NB4 (cell line): ENCODE results near the gene SPRR1B.
"Not testable (repeated sequence)": the region's sequence is repeated elsewhere in the genome, so short reads cannot be mapped to it uniquely, and the experiment has no call there.

Source experiments
- MYC ChIP-seq: IDR thresholded peaks from 2 replicates; pipeline ENCODE4 v1.6.1; 2011; ENCODE audit warnings: low read depth, low read length
- POLR2A ChIP-seq: IDR thresholded peaks from 2 replicates; pipeline ENCODE4 v1.6.1; 2011; ENCODE audit warnings: mild to moderate bottlenecking; ENCODE audit not compliant: insufficient read length; ENCODE audit errors: extremely low read depth
- TF ChIP-seq, protein P1 (sequence below): IDR thresholded peaks from one replicate; pipeline ENCODE4 v1.5.1; 2012; ENCODE audit warnings: low read depth, low read length
- TF ChIP-seq, protein P2 (sequence below): IDR thresholded peaks from 2 replicates; pipeline ENCODE4 v1.6.1; 2011; ENCODE audit warnings: low read depth, low read length

GRCh38 chr1:153056111-153056510, 25.1 kb downstream of the SPRR1B start:
- TF ChIP-seq, protein P1, sequence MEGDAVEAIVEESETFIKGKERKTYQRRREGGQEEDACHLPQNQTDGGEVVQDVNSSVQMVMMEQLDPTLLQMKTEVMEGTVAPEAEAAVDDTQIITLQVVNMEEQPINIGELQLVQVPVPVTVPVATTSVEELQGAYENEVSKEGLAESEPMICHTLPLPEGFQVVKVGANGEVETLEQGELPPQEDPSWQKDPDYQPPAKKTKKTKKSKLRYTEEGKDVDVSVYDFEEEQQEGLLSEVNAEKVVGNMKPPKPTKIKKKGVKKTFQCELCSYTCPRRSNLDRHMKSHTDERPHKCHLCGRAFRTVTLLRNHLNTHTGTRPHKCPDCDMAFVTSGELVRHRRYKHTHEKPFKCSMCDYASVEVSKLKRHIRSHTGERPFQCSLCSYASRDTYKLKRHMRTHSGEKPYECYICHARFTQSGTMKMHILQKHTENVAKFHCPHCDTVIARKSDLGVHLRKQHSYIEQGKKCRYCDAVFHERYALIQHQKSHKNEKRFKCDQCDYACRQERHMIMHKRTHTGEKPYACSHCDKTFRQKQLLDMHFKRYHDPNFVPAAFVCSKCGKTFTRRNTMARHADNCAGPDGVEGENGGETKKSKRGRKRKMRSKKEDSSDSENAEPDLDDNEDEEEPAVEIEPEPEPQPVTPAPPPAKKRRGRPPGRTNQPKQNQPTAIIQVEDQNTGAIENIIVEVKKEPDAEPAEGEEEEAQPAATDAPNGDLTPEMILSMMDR: not testable (repeated sequence)
- not testable (repeated sequence) for TF ChIP-seq POLR2A, MYC
- TF ChIP-seq, protein P2, sequence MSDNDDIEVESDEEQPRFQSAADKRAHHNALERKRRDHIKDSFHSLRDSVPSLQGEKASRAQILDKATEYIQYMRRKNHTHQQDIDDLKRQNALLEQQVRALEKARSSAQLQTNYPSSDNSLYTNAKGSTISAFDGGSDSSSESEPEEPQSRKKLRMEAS: not testable (repeated sequence)
